HG03521 (cell line): ENCODE results near the gene TP53TG5.
"Not testable (repeated sequence)": the region's sequence is repeated elsewhere in the genome, so short reads cannot be mapped to it uniquely, and the experiment has no call there.

Experiments used
- ATAC-seq: cut with Tn5 transposase; IDR thresholded peaks from one replicate; pipeline ENCODE4 v1.9.1; 2021; ENCODE audit warnings: mild to moderate bottlenecking, moderate library complexity; ENCODE audit not compliant: unreplicated experiment

The TP53TG5 gene

GRCh38 chr20:45368221-45368980 is 9.7 kb downstream of the TP53TG5 start:
- peak; percentile 75 for ATAC-seq

- ATAC-seq, result no peak
Observed at GRCh38 chr20:45367126-45367525, 11.0 kb downstream of the TP53TG5 start.

GRCh38 chr20:45366631-45367030 is 11.5 kb downstream of the TP53TG5 start:
- ATAC-seq, result no peak

- no peak for ATAC-seq
Observed at GRCh38 chr20:45366192-45366591, 11.9 kb downstream of the TP53TG5 start.

- no peak for ATAC-seq
Observed at GRCh38 chr20:45365444-45365970, 12.6 kb downstream of the TP53TG5 start.

- ATAC-seq, result no peak
Observed at GRCh38 chr20:45363611-45364492, 14.3 kb downstream of the TP53TG5 start.

- ATAC-seq, result peak; percentile 87
Observed at GRCh38 chr20:45362804-45363610, 15.1 kb downstream of the TP53TG5 start, which contains the start of gene SYS1. TSS of gene SYS1 (plus strand) at chr20:45363156. CDS start at chr20:45363532, 376 bp downstream.

- ATAC-seq, result no peak
Observed at GRCh38 chr20:45361793-45362192, 16.3 kb downstream of the TP53TG5 start.

- ATAC-seq, result no peak
Observed at GRCh38 chr20:45359406-45360148, 18.5 kb downstream of the TP53TG5 start.

- ATAC-seq, result no peak
Observed at GRCh38 chr20:45359069-45359405, 19.1 kb downstream of the TP53TG5 start.

GRCh38 chr20:45358282-45359068 is 19.6 kb downstream of the TP53TG5 start:
- ATAC-seq, result no peak

GRCh38 chr20:45355209-45356084 is 22.7 kb downstream of the TP53TG5 start:
- ATAC-seq, result no peak

GRCh38 chr20:45354423-45355208 is 23.5 kb downstream of the TP53TG5 start:
- ATAC-seq, result no peak

GRCh38 chr20:45353746-45354145 is 24.4 kb downstream of the TP53TG5 start:
- ATAC-seq, result no peak

GRCh38 chr20:45352729-45353128 is 25.4 kb downstream of the TP53TG5 start:
- no peak for ATAC-seq

GRCh38 chr20:45350795-45351194 is 27.3 kb downstream of the TP53TG5 start:
- not testable (repeated sequence) for ATAC-seq

GRCh38 chr20:45350217-45350616 is 27.9 kb downstream of the TP53TG5 start:
- ATAC-seq, result no peak
